ENCODE results near the gene GNPDA1. TPM values are rescaled to one million over a fixed set of nuclear protein-coding genes. Genes with fewer than 3 reads are reported as not detected.

The GNPDA1 gene
- polyA plus RNA-seq, 1 of the 3 experiments (the other 2 are of a cell fraction), result 23.9 TPM

- peak; percentile 47 for TF ChIP-seq ELF1 (IDR thresholded peaks at IDR 0.05)
- peak; percentile 70 for TF ChIP-seq MXI1 (IDR thresholded peaks at IDR 0.05; ENCODE audit: low read depth, low read length)
- no peak; the same call in 1 of the 2 replicates for TF ChIP-seq NFIC (IDR thresholded peaks at IDR 0.05; ENCODE audit: borderline replicate concordance)
- peak; percentile 72 for TF ChIP-seq GABPA (IDR thresholded peaks at IDR 0.05; ENCODE audit: low read depth)
- peak; percentile 85 for TF ChIP-seq NRF1 (IDR thresholded peaks at IDR 0.05; ENCODE audit: low read depth, low read length)
- TF ChIP-seq RFX5 (IDR thresholded peaks at IDR 0.05; ENCODE audit: low read length), result no peak
- TF ChIP-seq SIN3A (IDR thresholded peaks at IDR 0.05; ENCODE audit: borderline replicate concordance, low read depth, low read length), result peak; percentile 88; the same call in 1 of the 2 replicates
These were observed 43.8 kb downstream of the GNPDA1 start, which contains the start of gene RNF14 (continued) for GRCh38 chr5:141968914-141969608.

- Histone ChIP-seq H3K9me3 (no peaks in the 10 kb centered on the region), H4K20me1 (ENCODE audit: insufficient read depth) (no peaks in the 10 kb centered on the region), H3K79me2 (ENCODE audit: insufficient read depth) (peaks cover 28% of the 10 kb centered on the region), H2AFZ (ENCODE audit: low read depth) (no peak overlapping the region), H3K9me2 (no peaks in the 10 kb centered on the region), H3K4me1 (ENCODE audit: control insufficient read depth in 1 of 2, insufficient read depth in 2 of 2, low read depth in 1 of 2, low read length in 1 of 2) (peaks cover 0 to 13% of the 10 kb centered on the region in 2 experiments; a peak in 2 of 4 replicates), H3K36me3 (replicated peaks in 1 of 2; ENCODE audit: control insufficient read depth in 1 of 2, insufficient read depth in 2 of 2, low read length in 1 of 2) (peaks cover under 1 to 4% of the 10 kb centered on the region in 2 experiments), H3K4me3 (ENCODE audit: low read depth in 2 of 2, low read length in 1 of 2) (no peak overlapping the region), H3K9ac (no peak overlapping the region), H3K4me2 (no peak overlapping the region), H3F3A (replicated peaks; ENCODE audit: insufficient read depth) (peaks cover 8% of the 10 kb centered on the region), H3K27me3 (ENCODE audit: insufficient read depth) (no peaks in the 10 kb centered on the region), H3K27ac (ENCODE audit: low read depth in 2 of 2, low read length in 1 of 2) (no peak overlapping the region)
- no peak for TF ChIP-seq JUND (IDR thresholded peaks at IDR 0.05)
- no peak for TF ChIP-seq RFX5 (IDR thresholded peaks at IDR 0.05; ENCODE audit: low read length)
- TF ChIP-seq GATA2 (CRISPR knock-in tag; IDR thresholded peaks at IDR 0.05), result no peak
- no peak for TF ChIP-seq REST (IDR thresholded peaks at IDR 0.05; ENCODE audit: low read depth, low read length)
- no peak for TF ChIP-seq TAF1 (IDR thresholded peaks at IDR 0.05; ENCODE audit: borderline replicate concordance, low read depth, low read length)
- no peak for TF ChIP-seq CTCF (IDR thresholded peaks at IDR 0.05)
- TF ChIP-seq FOSL2 (IDR thresholded peaks at IDR 0.05; ENCODE audit: borderline replicate concordance, low read depth), result no peak
- no peak for TF ChIP-seq FOXJ3 (CRISPR knock-in tag; IDR thresholded peaks at IDR 0.05)
- no peak for TF ChIP-seq TEAD4 (IDR thresholded peaks at IDR 0.05; ENCODE audit: borderline replicate concordance, insufficient read depth)
- TF ChIP-seq NFIC (IDR thresholded peaks at IDR 0.05; ENCODE audit: borderline replicate concordance), result no peak
- TF ChIP-seq MXI1 (IDR thresholded peaks at IDR 0.05; ENCODE audit: low read depth, low read length), result no peak
- TF ChIP-seq USF1 (IDR thresholded peaks at IDR 0.05; ENCODE audit: borderline replicate concordance, low read depth), result no peak
- no peak for TF ChIP-seq YY1 (IDR thresholded peaks at IDR 0.05; ENCODE audit: low read depth)
- no peak for TF ChIP-seq TCF12 (IDR thresholded peaks at IDR 0.05)
- no peak for TF ChIP-seq RAD21 (IDR thresholded peaks at IDR 0.05; ENCODE audit: low read length)
- POLR2A ChIA-PET, result no interaction called here
- DNase-seq, result no peak
- CTCF ChIA-PET, result interaction anchor here (1.0 to 7.8 kb wide), 4 partner anchors 8 to 295 kb away, joined by 3 to 99 read pairs (median 30); partner anchors contain the start of gene PCDH12
- 93% methylated on average over 2 of the region's 2 CpGs for WGBS (ENCODE audit: low lambda C conversion rate)
These were observed 45.9 kb downstream of the GNPDA1 start for GRCh38 chr5:141966963-141967333.

Data from SK-N-SH (cell line).